Measurements from ENCODE around the gene SERTAD3. TPM values are rescaled to one million over a fixed set of nuclear protein-coding genes. Genes with fewer than 3 reads are reported as not detected.

The SERTAD3 gene
- total RNA-seq, 1 experiment from 2014 or later, result 51.9 TPM

- no peak overlapping the region for H3K4me3 Mint-ChIP-seq (ENCODE audit: low read depth, unreplicated experiment)
- TF ChIP-seq CTCF (IDR thresholded peaks at IDR 0.05; ENCODE audit: unreplicated experiment), result no peak
- CTCF ChIA-PET, result interaction anchor here (0.6 to 1.6 kb wide), 4 partner anchors 9 to 1789 kb away, joined by 3 to 5 read pairs (median 4); partner anchors contain the start of gene GSK3A
- BruUV-seq (replicated peaks), result no TSS peak
- no peaks in the 10 kb centered on the region for H3K27me3 Mint-ChIP-seq (ENCODE audit: unreplicated experiment)
- intact Hi-C loops (cut with micrococcal nuclease; ENCODE audit: unreplicated experiment), result no loop called here
- H3K36me3 Mint-ChIP-seq (ENCODE audit: insufficient read depth, unreplicated experiment), result peaks cover 51% of the 10 kb centered on the region
- DNase-seq, result no peak
- H3K27ac Mint-ChIP-seq (ENCODE audit: unreplicated experiment), result no peak overlapping the region
- no peaks in the 10 kb centered on the region for H3K4me1 Mint-ChIP-seq (ENCODE audit: low read depth, unreplicated experiment)
- no peaks in the 10 kb centered on the region for H3K9me3 Mint-ChIP-seq (ENCODE audit: low read depth, unreplicated experiment)
These were observed 9.1 kb upstream of the SERTAD3 start for GRCh38 chr19:40453151-40453735.

- DNase-seq, result no peak
- Mint-ChIP-seq H3K4me3 (ENCODE audit: low read depth, unreplicated experiment) (no peak overlapping the region), H3K4me1 (ENCODE audit: low read depth, unreplicated experiment) (no peaks in the 10 kb centered on the region), H3K27me3 (ENCODE audit: unreplicated experiment) (no peaks in the 10 kb centered on the region), H3K27ac (ENCODE audit: unreplicated experiment) (no peak overlapping the region), H3K9me3 (ENCODE audit: low read depth, unreplicated experiment) (no peaks in the 10 kb centered on the region), H3K36me3 (ENCODE audit: insufficient read depth, unreplicated experiment) (peaks cover 52% of the 10 kb centered on the region)
- CTCF ChIA-PET, result interaction anchor here (0.7 to 1.6 kb wide), 2 partner anchors 12 to 132 kb away, joined by 3 to 4 read pairs; no protein-coding TSS in a partner anchor
- intact Hi-C loops (cut with micrococcal nuclease; ENCODE audit: unreplicated experiment), result no loop called here
- BruUV-seq (replicated peaks), result no TSS peak
- no peak for TF ChIP-seq CTCF (IDR thresholded peaks at IDR 0.05; ENCODE audit: unreplicated experiment)
These were observed 7.9 kb upstream of the SERTAD3 start for GRCh38 chr19:40452016-40452415.

- H3K36me3 Mint-ChIP-seq (ENCODE audit: insufficient read depth, unreplicated experiment), result peaks cover 41% of the 10 kb centered on the region
- no peak for TF ChIP-seq CTCF (IDR thresholded peaks at IDR 0.05; ENCODE audit: unreplicated experiment)
- intact Hi-C loops (cut with micrococcal nuclease; ENCODE audit: unreplicated experiment), result no loop called here
- H3K4me3 Mint-ChIP-seq (ENCODE audit: low read depth, unreplicated experiment), result no peak overlapping the region
- H3K4me1 Mint-ChIP-seq (ENCODE audit: low read depth, unreplicated experiment), result peaks cover 2% of the 10 kb centered on the region
- no peak for DNase-seq
- BruUV-seq (replicated peaks), result no TSS peak
- H3K9me3 Mint-ChIP-seq (ENCODE audit: low read depth, unreplicated experiment), result no peaks in the 10 kb centered on the region
- H3K27me3 Mint-ChIP-seq (ENCODE audit: unreplicated experiment), result no peaks in the 10 kb centered on the region
- CTCF ChIA-PET, result no interaction called here
- H3K27ac Mint-ChIP-seq (ENCODE audit: unreplicated experiment), result no peak overlapping the region
These were observed 6.5 kb upstream of the SERTAD3 start for GRCh38 chr19:40450664-40451063.

- no peak for DNase-seq
- TF ChIP-seq CTCF (IDR thresholded peaks at IDR 0.05; ENCODE audit: unreplicated experiment), result no peak
- Mint-ChIP-seq H3K9me3 (ENCODE audit: low read depth, unreplicated experiment) (no peaks in the 10 kb centered on the region), H3K4me1 (ENCODE audit: low read depth, unreplicated experiment) (peaks cover 14% of the 10 kb centered on the region), H3K36me3 (ENCODE audit: insufficient read depth, unreplicated experiment) (peaks cover 46% of the 10 kb centered on the region), H3K4me3 (ENCODE audit: low read depth, unreplicated experiment) (no peak overlapping the region), H3K27me3 (ENCODE audit: unreplicated experiment) (no peaks in the 10 kb centered on the region), H3K27ac (ENCODE audit: unreplicated experiment) (no peak overlapping the region)
- CTCF ChIA-PET, result interaction anchor here (0.7 kb wide), 1 partner anchor 49 kb away, joined by 8 read pairs; no protein-coding TSS in a partner anchor
- no TSS peak for BruUV-seq (replicated peaks)
- intact Hi-C loops (cut with micrococcal nuclease; ENCODE audit: unreplicated experiment), result loop anchor here (10.0 kb wide), 1 partner anchor 145 kb away; no protein-coding TSS in a partner anchor
These were observed 5.4 kb upstream of the SERTAD3 start for GRCh38 chr19:40449506-40449905.
